Right lobe of liver (tissue), 6 donors: Measurements from ENCODE around the gene VSNL1. TPM values are rescaled to one million over a fixed set of nuclear protein-coding genes. Genes with fewer than 3 reads are reported as not detected.

Source experiments
- ATAC-seq, 4 donors: fragments of 200-7000 bp; cut with Tn5 transposase; one replicate each; pipeline ENCODE4 v1.9.1; 2020; ENCODE audit warnings: mild to moderate bottlenecking in 4 of 4, moderate library complexity in 4 of 4
- DNase-seq, 3 donors: peaks; one replicate each; pipeline ENCODE4 v3.0.0-alpha.2; 2020
- H3K27ac ChIP-seq, 3 donors: fragments of 200-600 bp; one replicate each; pipeline ENCODE4 v1.8.0; 2022
- H3K27me3 ChIP-seq, 2 donors: fragments of 200-600 bp; one replicate each; pipeline ENCODE4 v1.8.0; 2022
- H3K36me3 ChIP-seq, 4 donors: fragments of 200-600 bp; sonication (generic) in 1 of 4; one replicate each; pipeline versions ENCODE4 v1.5.1 to v1.8.0; 2017 to 2022; ENCODE audit warnings: control low read depth in 1 of 4
- H3K4me1 ChIP-seq, 4 donors: fragments of 200-600 bp; sonication (generic) in 1 of 4; one replicate each; pipeline versions ENCODE4 v1.5.1 to v1.8.0; 2017 to 2022; ENCODE audit warnings: control low read depth in 1 of 4
- H3K4me3 ChIP-seq, 3 donors: fragments of 200-600 bp; one replicate each; pipeline ENCODE4 v1.8.0; 2022
- H3K9me3 ChIP-seq, 4 donors: fragments of 200-600 bp; sonication (generic) in 1 of 4; one replicate each; pipeline versions ENCODE4 v1.5.1 to v1.8.0; 2017 to 2022; ENCODE audit warnings: control low read depth in 1 of 4
- CTCF ChIP-seq, 4 donors: fragments of 200-600 bp in 3 of 4; fragments of 450-650 bp in 1 of 4; IDR thresholded peaks; one replicate each; pipeline versions ENCODE4 v1.5.1 to v1.8.0; 2016 to 2022; ENCODE audit warnings: antibody characterized with exemption in 4 of 4, mild to moderate bottlenecking in 2 of 4
- POLR2A ChIP-seq: fragments of 450-650 bp; IDR thresholded peaks from one replicate; pipeline ENCODE4 v1.6.1; 2017; ENCODE audit warnings: antibody characterized with exemption, mild to moderate bottlenecking
- WGBS: methylation state at CpG from one replicate; pipeline ENCODE4 v1.1.6; 2018; ENCODE audit warnings: low coverage, low lambda C conversion rate; ENCODE audit not compliant: insufficient coverage; ENCODE audit errors: missing lambda C conversion rate; 5-methylcytosine and 5-hydroxymethylcytosine counted together
- intact Hi-C, 2 donors: fragments of 100-400 bp; cut with DNase I; formaldehyde crosslinking; loops; one replicate each; pipeline versions ENCODE4 v1.11.2 to v1.14.1; 2022
- total RNA-seq, 6 experiments: library from RNA; depleted of rRNA in 2 of 6; stranded (reverse); fragments of >200 nt in 2 of 6; fragmentation: NEBNext Ultra II Directional in 3 of 6; extraction: Animal tissue kit (Norgen Biotek cat#: 25700) in 3 of 6; gene quantifications; one replicate each; pipeline versions ENCODE4 v1.1.0 to v1.2.4, GENCODE V29; 2016 to 2023
- donor health status: DM: no; HTN: yes; CAD: no.
- donor health status: DM: no; HTN: no; CAD: no.
- donor health status: DM: no; HTN: no; CAD: no.
- donor health status: DM: no; HTN: yes; CAD: no.
- donor health status: DM: no; HTN: yes; CAD: no.

VSNL1 gene
- total RNA-seq, 6 experiments from 2014 or later, result 2.1 to 12.1 (median 4.3) TPM

DNA sequence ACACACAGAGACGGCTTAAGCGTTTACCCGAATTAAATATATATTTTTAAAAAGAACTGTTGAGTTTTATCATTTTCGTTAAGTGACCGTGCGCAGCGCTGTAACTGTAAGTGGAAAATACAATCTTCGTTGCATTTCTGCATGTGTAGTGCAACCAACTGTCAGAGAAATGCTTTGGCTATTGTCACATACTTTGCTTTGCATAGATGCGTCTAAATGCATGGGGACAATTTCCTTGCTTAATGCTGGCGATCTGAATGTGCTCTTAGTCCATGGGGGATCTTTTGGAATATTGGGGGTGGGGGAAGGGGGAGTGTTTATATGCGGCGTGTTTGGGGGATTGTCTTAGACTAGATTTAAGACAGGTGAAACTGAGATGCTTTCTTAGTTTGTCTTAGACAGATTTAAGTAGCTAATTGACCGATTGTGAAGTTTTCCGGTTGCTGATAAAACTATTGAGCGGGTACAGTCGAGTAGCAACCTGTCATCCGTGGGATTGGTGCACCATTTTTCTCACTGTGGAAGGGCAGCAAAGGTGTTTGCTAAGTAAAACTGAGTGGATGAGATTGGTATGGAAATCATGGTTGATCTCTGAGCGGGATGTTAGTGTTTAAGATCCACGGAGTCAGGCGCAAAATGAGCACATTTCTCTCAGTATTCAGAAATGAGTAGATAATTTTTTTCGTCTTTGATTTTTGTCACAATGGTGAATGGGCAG, 476 bp downstream of the VSNL1 start:
- WGBS, result under 1% methylated on average over 21 of the region's 21 CpGs
- intact Hi-C loops, result no loop called here
- ATAC-seq (peak in 2 of 4 donors; percentile 1), DNase-seq (no peak)
- no peaks in the 10 kb centered on the region for H3K27me3 ChIP-seq
- H3K4me3 ChIP-seq, result peak overlapping the region; percentile 50 to 78 (median 75)
- TF ChIP-seq CTCF (IDR thresholded peaks at IDR 0.05) (no peak), POLR2A (no peak)
- no peaks in the 10 kb centered on the region for H3K9me3 ChIP-seq
- H3K36me3 ChIP-seq, result no peaks in the 10 kb centered on the region
- H3K4me1 ChIP-seq, result peaks cover 0 to 38% (median 2%) of the 10 kb centered on the region in 4 donors
- H3K27ac ChIP-seq, result peak overlapping the region; percentile 65 to 86 (median 85)

GRCh38 chr2:17541531-17541950, 1.0 kb downstream of the VSNL1 start:
- Histone ChIP-seq H3K4me3 (peak overlapping the region; percentile 50 to 78 (median 75)), H3K27ac (peak overlapping the region in 2 of 3 donors; percentile 5 to 86), H3K36me3 (no peaks in the 10 kb centered on the region), H3K27me3 (no peaks in the 10 kb centered on the region), H3K9me3 (no peaks in the 10 kb centered on the region), H3K4me1 (peaks cover 0 to 38% (median 2%) of the 10 kb centered on the region in 4 donors)
- ATAC-seq (no peak), DNase-seq (no peak)
- TF ChIP-seq CTCF (IDR thresholded peaks at IDR 0.05) (no peak), POLR2A (no peak)
- WGBS, result 6% methylated on average over 12 of the region's 12 CpGs
- intact Hi-C loops, result no loop called here

DNA sequence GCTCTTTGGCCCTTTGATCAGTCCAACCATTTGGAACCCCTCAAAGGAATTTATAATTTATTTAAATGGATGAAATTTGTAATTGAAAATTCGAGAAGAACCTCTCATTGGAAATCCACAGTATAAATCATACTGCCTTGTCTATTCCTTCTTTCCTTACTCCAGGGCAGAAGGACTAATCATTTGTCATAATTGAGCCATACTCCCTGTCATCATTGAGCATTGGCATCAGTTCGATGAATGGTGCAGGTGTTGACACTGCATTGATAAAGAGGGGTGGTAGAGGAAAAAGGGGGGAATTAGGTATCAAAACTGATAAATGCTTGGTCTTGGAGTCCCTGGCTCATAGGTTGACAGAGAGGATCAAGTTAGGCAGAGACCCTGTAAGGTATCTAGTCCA, 2.0 kb downstream of the VSNL1 start:
- H3K27ac ChIP-seq, result no peak overlapping the region
- DNase-seq (no peak), ATAC-seq (no peak)
- 63% methylated on average over 2 of the region's 2 CpGs for WGBS
- no peak overlapping the region for H3K4me3 ChIP-seq
- peaks cover 0 to 38% (median 2%) of the 10 kb centered on the region in 4 donors for H3K4me1 ChIP-seq
- no peak for TF ChIP-seq CTCF (IDR thresholded peaks at IDR 0.05)
- no peak for TF ChIP-seq POLR2A
- intact Hi-C loops, result no loop called here
- H3K27me3 ChIP-seq, result no peaks in the 10 kb centered on the region
- H3K9me3 ChIP-seq, result no peaks in the 10 kb centered on the region
- H3K36me3 ChIP-seq, result no peaks in the 10 kb centered on the region

DNA sequence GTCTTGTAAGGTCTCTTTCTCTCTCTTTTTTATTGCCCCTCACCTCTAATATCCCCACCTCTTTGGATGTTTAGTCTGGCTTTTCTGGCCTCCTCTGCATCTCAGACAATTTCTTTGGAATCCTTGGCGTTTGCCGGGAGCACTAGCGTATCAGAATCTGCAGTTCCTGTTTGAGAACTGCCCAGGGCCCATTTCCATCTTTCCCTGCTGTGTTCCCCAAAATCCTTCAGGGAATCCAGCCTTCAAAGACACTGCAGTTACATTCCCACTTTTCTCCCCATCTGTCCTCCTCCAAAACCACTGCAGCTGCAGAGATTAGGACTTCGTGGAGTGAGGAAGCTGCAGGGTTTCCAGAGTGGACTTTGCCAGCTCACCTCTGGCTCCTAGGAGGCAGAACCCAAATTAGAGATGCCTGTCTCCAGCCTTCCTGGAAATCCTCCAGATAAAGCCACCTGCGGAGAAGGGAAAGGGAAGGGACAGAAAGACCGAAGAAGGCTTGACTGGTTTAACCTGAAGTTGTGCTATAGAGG, 2.7 kb downstream of the VSNL1 start:
- Histone ChIP-seq H3K36me3 (no peaks in the 10 kb centered on the region), H3K4me3 (no peak overlapping the region), H3K9me3 (no peaks in the 10 kb centered on the region), H3K4me1 (peaks cover 0 to 40% (median 4%) of the 10 kb centered on the region in 4 donors), H3K27me3 (no peaks in the 10 kb centered on the region), H3K27ac (peak overlapping the region in 2 of 3 donors; percentile 1 to 15)
- ATAC-seq, result no peak
- WGBS, result 26% methylated on average over 6 of the region's 6 CpGs
- DNase-seq, result no peak
- TF ChIP-seq CTCF (IDR thresholded peaks at IDR 0.05) (no peak), POLR2A (no peak)
- intact Hi-C loops, result no loop called here
